Pancreas (tissue), 10 donors: ENCODE measurements around the gene PCARE. TPM values are rescaled to one million over a fixed set of nuclear protein-coding genes. Genes with fewer than 3 reads are reported as not detected.

Experiments used
- ATAC-seq, 4 donors: fragments of 200-7000 bp; cut with Tn5 transposase; one replicate each; pipeline versions ENCODE4 v1.8.0 to v1.9.1; 2020; ENCODE audit warnings: mild to moderate bottlenecking in 4 of 4, moderate library complexity in 4 of 4
- DNase-seq, 6 donors: peaks; one replicate each; pipeline ENCODE4 v3.0.0-alpha.2; 2020
- FAIRE-seq: peaks from 2 replicates; lab custom pipeline; 2012; peaks lifted over from hg19 to GRCh38; lab: Jason Lieb, UNC
- H3K27ac ChIP-seq, 4 donors: fragments of 200-600 bp; sonication (generic); 1 replicate in 3 of 4; 2 replicates in 1 of 4; pipeline versions ENCODE4 v1.5.0 to v1.8.0; 2020
- H3K27me3 ChIP-seq, 4 donors: fragments of 200-600 bp; one replicate each; pipeline ENCODE4 v1.8.0; 2021
- H3K36me3 ChIP-seq, 3 donors: fragments of 200-600 bp; sonication (generic) in 1 of 3; one replicate each; pipeline versions ENCODE4 v1.5.0 to v1.8.0; 2020 to 2021
- H3K4me1 ChIP-seq, 3 donors: fragments of 200-600 bp; one replicate each; pipeline ENCODE4 v1.8.0; 2021
- H3K4me3 ChIP-seq, 4 donors: fragments of 200-600 bp; sonication (generic) in 2 of 4; one replicate each; pipeline versions ENCODE4 v1.5.0 to v1.8.0; 2020 to 2021
- H3K9me3 ChIP-seq, 4 donors: fragments of 200-600 bp; one replicate each; pipeline ENCODE4 v1.8.0; 2021
- WGBS, 2 donors: extraction: QIAGEN DNeasy Blood & Tissue Kit; methylation state at CpG; one replicate each; pipeline ENCODE4 v1.1.7; 2013; 5-methylcytosine and 5-hydroxymethylcytosine counted together
- intact Hi-C, 3 donors: fragments of 100-400 bp; cut with DNase I; formaldehyde crosslinking; loops; one replicate each; pipeline versions ENCODE4 v1.11.1 to v1.14.2; 2022
- polyA plus RNA-seq, 2 donors: library from polyadenylated mRNA; stranded (reverse); fragments of 200-250 nt; gene quantifications; one replicate each; pipeline ENCODE4 v1.2.3, GENCODE V29; 2013
- total RNA-seq, 6 donors: library from RNA; stranded (reverse); fragmentation: NEBNext Ultra II Directional in 4 of 6; extraction: Animal tissue kit (Norgen Biotek cat#: 25700) in 4 of 6; gene quantifications; one replicate each; pipeline versions ENCODE4 v1.2.1 to v1.2.4, GENCODE V29; 2021 to 2023
- TF ChIP-seq, protein P1 (sequence below), 4 donors: fragments of 200-600 bp; sonication (generic) in 3 of 4; IDR thresholded peaks; one replicate each; pipeline versions ENCODE4 v1.5.0 to v1.8.0; 2021; ENCODE audit warnings: antibody characterized with exemption in 4 of 4
- donor health status: healthy with polysubstance abuse.
- donor health status: DM: no; HTN: no; CAD: no; lungs with moderate emphysema.
- donor health status: DM: no; HTN: no; CAD: no.
- donor health status: control.
- donor health status: control.
- donor health status: Bipolar disorder and iron deficiency.
- donor health status: DM: yes; HTN: yes; CAD: no.
- donor health status: DM: no; HTN: no; CAD: no.
- donor health status: DM: no; HTN: no; CAD: no.
- donor health status: DM: yes; HTN: yes; CAD: no.

The PCARE gene
- total and polyA plus RNA-seq, 8 donors = 0.03 to 0.05 (median 0.04) TPM; not detected in 5

DNA sequence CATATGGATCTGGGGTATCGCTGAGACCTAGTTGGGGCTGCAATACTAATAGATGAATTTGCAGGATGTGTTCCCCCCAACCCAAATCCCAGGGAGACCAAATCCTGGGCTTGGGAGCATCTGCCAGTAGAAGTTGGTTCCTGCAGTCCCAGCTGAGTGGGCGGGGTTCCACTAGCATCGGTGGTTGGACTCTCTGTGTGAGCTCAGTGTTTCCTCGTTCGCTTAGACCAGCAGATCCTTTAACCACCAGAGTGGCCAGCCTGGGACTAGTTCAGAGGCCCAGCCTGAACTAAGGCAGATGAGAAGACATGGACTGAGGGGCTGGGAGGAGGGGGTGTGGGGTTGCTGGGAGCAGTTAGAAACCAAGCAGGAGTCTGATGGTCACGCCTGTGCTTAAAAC lies 40.7 kb downstream of the PCARE start:
- Histone ChIP-seq H3K4me1 (no peaks in the 10 kb centered on the region), H3K9me3 (no peaks in the 10 kb centered on the region), H3K27ac (no peak overlapping the region), H3K27me3 (no peaks in the 10 kb centered on the region), H3K36me3 (no peaks in the 10 kb centered on the region), H3K4me3 (no peak overlapping the region)
- DNase-seq (no peak), ATAC-seq (peak in 1 of 4 donors; percentile 40), FAIRE-seq (no peak)
- 74 to 84% methylated on average over 6 of the region's 6 CpGs for WGBS, 2 donors
- TF ChIP-seq, protein P1, sequence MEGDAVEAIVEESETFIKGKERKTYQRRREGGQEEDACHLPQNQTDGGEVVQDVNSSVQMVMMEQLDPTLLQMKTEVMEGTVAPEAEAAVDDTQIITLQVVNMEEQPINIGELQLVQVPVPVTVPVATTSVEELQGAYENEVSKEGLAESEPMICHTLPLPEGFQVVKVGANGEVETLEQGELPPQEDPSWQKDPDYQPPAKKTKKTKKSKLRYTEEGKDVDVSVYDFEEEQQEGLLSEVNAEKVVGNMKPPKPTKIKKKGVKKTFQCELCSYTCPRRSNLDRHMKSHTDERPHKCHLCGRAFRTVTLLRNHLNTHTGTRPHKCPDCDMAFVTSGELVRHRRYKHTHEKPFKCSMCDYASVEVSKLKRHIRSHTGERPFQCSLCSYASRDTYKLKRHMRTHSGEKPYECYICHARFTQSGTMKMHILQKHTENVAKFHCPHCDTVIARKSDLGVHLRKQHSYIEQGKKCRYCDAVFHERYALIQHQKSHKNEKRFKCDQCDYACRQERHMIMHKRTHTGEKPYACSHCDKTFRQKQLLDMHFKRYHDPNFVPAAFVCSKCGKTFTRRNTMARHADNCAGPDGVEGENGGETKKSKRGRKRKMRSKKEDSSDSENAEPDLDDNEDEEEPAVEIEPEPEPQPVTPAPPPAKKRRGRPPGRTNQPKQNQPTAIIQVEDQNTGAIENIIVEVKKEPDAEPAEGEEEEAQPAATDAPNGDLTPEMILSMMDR (IDR thresholded peaks at IDR 0.05) = no peak
- intact Hi-C loops = no loop called here

- ATAC-seq (peak in 1 of 4 donors; percentile 49), FAIRE-seq (no peak), DNase-seq (no peak)
- Histone ChIP-seq H3K36me3 (no peaks in the 10 kb centered on the region), H3K27ac (no peak overlapping the region), H3K27me3 (no peaks in the 10 kb centered on the region), H3K4me1 (no peaks in the 10 kb centered on the region), H3K9me3 (no peaks in the 10 kb centered on the region), H3K4me3 (no peak overlapping the region)
- 50 to 55% methylated on average over 2 of the region's 2 CpGs for WGBS, 2 donors
- intact Hi-C loops = no loop called here
- TF ChIP-seq, protein P1 (IDR thresholded peaks at IDR 0.05) = no peak
Measured at GRCh38 chr2:29033172-29033571, 41.2 kb downstream of the PCARE start.

- TF ChIP-seq, protein P1 (IDR thresholded peaks at IDR 0.05) = no peak
- WGBS, 2 donors = 91 to 95% methylated on average over 5 of the region's 5 CpGs
- H3K9me3 ChIP-seq = no peaks in the 10 kb centered on the region
- no peak for FAIRE-seq
- intact Hi-C loops = no loop called here
- no peak overlapping the region for H3K27ac ChIP-seq
- H3K4me1 ChIP-seq = no peaks in the 10 kb centered on the region
- H3K4me3 ChIP-seq = no peak overlapping the region
- H3K36me3 ChIP-seq = no peaks in the 10 kb centered on the region
- ATAC-seq = no peak
- H3K27me3 ChIP-seq = no peaks in the 10 kb centered on the region
- DNase-seq = no peak
Measured at GRCh38 chr2:29032189-29032588, 42.1 kb downstream of the PCARE start.

DNA sequence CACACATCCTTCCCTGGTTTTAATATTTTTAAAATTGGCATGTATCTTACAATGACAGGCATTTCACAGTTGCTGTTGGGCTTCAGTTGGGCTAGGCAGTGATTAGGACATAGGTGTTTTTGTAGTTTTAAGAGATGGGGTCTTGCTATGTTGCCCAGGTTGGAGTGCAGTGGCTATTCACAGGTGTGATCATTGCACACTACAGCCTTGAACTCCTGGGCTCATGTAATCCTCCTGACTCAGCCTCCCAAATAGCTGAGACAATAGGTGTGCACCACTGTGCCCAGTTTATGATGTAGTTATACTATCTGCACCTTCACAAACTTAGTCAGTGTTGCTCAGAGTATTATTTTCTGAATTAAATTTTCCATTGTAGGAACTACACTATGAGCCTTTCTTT lies 43.3 kb downstream of the PCARE start:
- TF ChIP-seq, protein P1 (IDR thresholded peaks at IDR 0.05) = no peak
- Histone ChIP-seq H3K9me3 (no peaks in the 10 kb centered on the region), H3K4me3 (no peak overlapping the region), H3K4me1 (no peaks in the 10 kb centered on the region), H3K27me3 (no peaks in the 10 kb centered on the region), H3K36me3 (no peaks in the 10 kb centered on the region), H3K27ac (no peak overlapping the region)
- intact Hi-C loops = no loop called here
- no peak for FAIRE-seq
- DNase-seq = no peak
- ATAC-seq = no peak

GRCh38 chr2:29025711-29026110 lies 48.6 kb downstream of the PCARE start:
- FAIRE-seq = no peak
- WGBS, 2 donors = 77 to 80% methylated on average over 3 of the region's 3 CpGs
- no peaks in the 10 kb centered on the region for H3K9me3 ChIP-seq
- H3K4me3 ChIP-seq = no peak overlapping the region
- ATAC-seq = no peak
- H3K36me3 ChIP-seq = no peaks in the 10 kb centered on the region
- DNase-seq = no peak
- no peaks in the 10 kb centered on the region for H3K27me3 ChIP-seq
- TF ChIP-seq, protein P1 (IDR thresholded peaks at IDR 0.05) = no peak
- intact Hi-C loops = no loop called here
- no peak overlapping the region for H3K27ac ChIP-seq
- no peaks in the 10 kb centered on the region for H3K4me1 ChIP-seq
